ENCODE data around the gene P2RY11.

P2RY11 gene

GRCh38 chr19:10141973-10142372 is 30.5 kb downstream of the P2RY11 start:
- no peak for DNase-seq

- DNase-seq, result no peak
Observed at GRCh38 chr19:10142701-10143375, 31.3 kb downstream of the P2RY11 start.

- no peak for DNase-seq
Observed at GRCh38 chr19:10143681-10144080, 32.2 kb downstream of the P2RY11 start.

DNA sequence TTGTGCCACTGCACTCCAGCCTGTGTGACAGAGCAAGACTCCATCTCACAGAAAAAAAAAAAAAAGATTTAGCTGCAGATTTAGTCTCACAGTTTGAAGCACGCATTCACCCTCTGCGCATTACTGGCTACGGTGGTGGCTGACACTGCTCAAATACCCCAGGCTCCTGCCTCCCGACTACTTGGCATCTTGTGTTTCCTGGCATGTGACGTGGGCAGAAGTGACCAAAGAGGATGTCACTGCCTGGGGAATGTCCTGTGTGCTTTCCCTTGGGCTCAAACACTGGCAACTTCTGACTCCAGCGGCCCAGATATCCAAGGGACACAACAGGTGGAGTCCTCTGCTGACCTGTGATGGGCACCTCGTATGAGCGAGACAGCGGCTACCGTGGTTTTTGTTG is 32.9 kb downstream of the P2RY11 start:
- DNase-seq, result no peak

GRCh38 chr19:10145031-10145430 is 33.5 kb downstream of the P2RY11 start:
- DNase-seq, result no peak

GRCh38 chr19:10146142-10146541 is 34.6 kb downstream of the P2RY11 start:
- no peak for DNase-seq

- DNase-seq, result no peak
Observed at GRCh38 chr19:10149427-10149826, 37.9 kb downstream of the P2RY11 start.

DNA sequence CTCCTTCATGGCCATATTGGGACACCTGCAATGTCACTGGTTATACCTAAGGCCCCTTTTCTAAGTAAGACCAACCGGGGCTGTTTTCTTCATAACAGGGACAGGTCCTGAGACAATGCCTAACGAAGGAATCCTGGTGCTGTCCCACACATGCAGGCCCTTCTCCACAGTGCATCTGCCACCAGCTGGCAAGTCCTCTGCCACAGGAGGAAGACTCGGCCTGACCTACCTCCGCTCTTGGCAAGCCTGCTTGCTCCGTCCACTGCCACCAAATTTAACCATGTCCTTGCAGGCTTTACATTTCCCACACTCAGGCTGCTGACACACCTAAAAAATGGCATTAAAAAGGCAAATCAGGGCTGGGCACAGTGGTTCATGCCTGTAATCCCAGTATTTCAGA is 40.0 kb downstream of the P2RY11 start:
- DNase-seq, result no peak

DNA sequence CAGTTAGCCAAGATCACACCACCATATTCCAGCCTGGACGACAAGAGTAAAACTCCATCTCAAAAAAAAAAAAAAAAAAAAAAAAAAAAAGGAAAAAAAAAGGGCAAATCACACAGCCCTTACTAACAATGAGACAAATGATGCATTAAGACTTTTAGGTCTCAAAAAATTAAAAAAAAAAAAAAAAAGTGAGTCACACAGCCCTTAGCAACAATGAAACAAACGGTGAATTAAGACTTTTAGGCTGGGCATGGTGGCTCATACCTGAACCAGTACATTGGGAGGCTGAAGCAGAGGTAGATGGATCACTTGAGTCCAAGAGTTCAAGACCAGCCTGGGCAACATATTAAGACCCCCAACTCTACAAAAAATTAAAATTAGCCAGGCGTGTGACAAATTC is 40.6 kb downstream of the P2RY11 start:
- DNase-seq, result no peak

- no peak for DNase-seq
Observed at GRCh38 chr19:10155839-10156238, 44.3 kb downstream of the P2RY11 start.

- no peak for DNase-seq
Observed at GRCh38 chr19:10158071-10158470, 46.6 kb downstream of the P2RY11 start.

- DNase-seq, result no peak
Observed at GRCh38 chr19:10158485-10158884, 47.0 kb downstream of the P2RY11 start.

DNA sequence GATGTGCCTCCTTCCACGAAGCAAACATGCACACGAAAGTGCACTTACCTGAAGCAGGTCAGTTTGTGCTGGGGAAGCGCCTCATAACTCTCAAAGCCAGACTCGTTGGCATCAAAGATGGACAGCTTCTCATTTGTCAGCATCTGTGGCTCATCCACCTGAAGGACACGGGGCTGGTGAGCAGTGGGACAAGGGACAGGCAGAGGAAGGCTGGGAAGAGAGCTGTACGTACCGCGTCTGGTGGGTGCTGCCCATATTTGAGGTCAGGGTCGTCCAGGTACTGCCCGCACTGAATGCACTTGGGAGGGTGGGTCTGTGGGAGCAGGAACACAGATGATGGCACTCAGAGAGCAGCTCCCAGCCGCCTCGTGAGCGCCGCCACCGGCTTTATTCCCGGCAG is 48.1 kb downstream of the P2RY11 start:
- DNase-seq, result no peak

DNA sequence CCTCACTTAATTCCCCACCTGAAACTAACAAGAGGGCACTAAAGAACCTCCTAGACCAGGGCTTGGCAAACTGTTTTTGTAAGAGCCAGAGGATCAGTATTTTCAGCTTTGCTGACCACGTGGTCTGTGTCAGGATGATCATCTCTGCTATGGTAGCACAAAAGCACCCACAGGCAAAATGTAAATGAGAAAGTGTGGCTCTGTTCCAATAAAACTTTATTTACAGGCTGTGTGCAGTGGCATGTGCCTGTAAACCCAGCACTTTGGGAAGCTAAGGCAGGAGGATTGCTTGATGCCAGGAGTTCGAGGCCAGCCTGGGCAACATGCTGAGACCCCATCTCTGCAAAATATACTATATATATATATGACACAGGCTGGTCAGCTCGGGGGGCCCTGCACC is 52.0 kb downstream of the P2RY11 start:
- DNase-seq, result no peak
